ENCODE data around the gene FGF8. TPM values are rescaled to one million over a fixed set of nuclear protein-coding genes. Genes with fewer than 3 reads are reported as not detected.

The FGF8 gene
- total and polyA plus RNA-seq, 2 of the 8 experiments (the other 6 are each of a cell fraction or from before 2014, with no cell fraction given), result 1.1 to 3.9 TPM

- Histone ChIP-seq H3K23ac (ENCODE audit: insufficient read length) (no peak overlapping the region), H3K18ac (ENCODE audit: extremely low read depth, low read length) (no peak overlapping the region), H3K79me1 (ENCODE audit: low read depth, low read length) (no peaks in the 10 kb centered on the region), H3K4ac (replicated peaks; ENCODE audit: insufficient read length, low read depth, low read length) (no peak overlapping the region), H3K9ac (replicated peaks in 1 of 4; ENCODE audit: extremely low read depth in 1 of 4, low read depth in 3 of 4, low read length in 3 of 4) (no peak overlapping the region), H2BK20ac (ENCODE audit: low read length) (no peak overlapping the region), H3K4me3 (ENCODE audit: extremely low read depth in 1 of 4, insufficient read depth in 2 of 4, low read depth in 3 of 4, low read length in 4 of 4) (no peak overlapping the region), H3K79me2 (ENCODE audit: control insufficient read depth in 1 of 2, insufficient read depth in 2 of 2, low read length in 2 of 2) (no peaks in the 10 kb centered on the region), H4K5ac (ENCODE audit: insufficient read length, low read depth, low read length) (no peak overlapping the region), H3K27me3 (replicated peaks in 1 of 4; ENCODE audit: control insufficient read depth in 3 of 4, extremely low read depth in 1 of 4, insufficient read depth in 3 of 4, low read length in 3 of 4) (peaks cover 0 to 2% (median 0%) of the 10 kb centered on the region in 4 experiments; a peak in 1 of 7 replicates), H4K20me1 (replicated peaks in 1 of 2; ENCODE audit: control insufficient read depth in 1 of 2, insufficient read depth in 2 of 2, low read length in 2 of 2) (no peaks in the 10 kb centered on the region), H2AFZ (ENCODE audit: low read length) (no peak overlapping the region), H4K8ac (ENCODE audit: extremely low read depth, insufficient read depth, low read length) (no peak overlapping the region), H3K14ac (ENCODE audit: insufficient read length) (no peak overlapping the region), H3K36me3 (ENCODE audit: control insufficient read depth in 2 of 4, insufficient read depth in 4 of 4, low read length in 3 of 4) (no peaks in the 10 kb centered on the region), H4K91ac (replicated peaks; ENCODE audit: insufficient read length, low read length) (no peak overlapping the region), H3K56ac (replicated peaks; ENCODE audit: insufficient read length, low read depth, low read length) (no peak overlapping the region), H3K9me3 (ENCODE audit: insufficient read depth in 2 of 2, low read depth in 1 of 2, low read length in 1 of 2) (no peaks in the 10 kb centered on the region), H3K4me1 (replicated peaks in 1 of 4; ENCODE audit: control insufficient read depth in 3 of 4, insufficient read depth in 4 of 4, low read length in 3 of 4) (peaks cover 0 to 6% (median 2%) of the 10 kb centered on the region in 4 experiments; a peak in 3 of 7 replicates), H3K27ac (ENCODE audit: low read depth, low read length) (no peak overlapping the region), H2BK120ac (replicated peaks; ENCODE audit: low read depth, low read length) (no peak overlapping the region), H3K4me2 (ENCODE audit: insufficient read depth in 1 of 2, low read depth in 2 of 2, low read length in 2 of 2) (no peak overlapping the region), H3K23me2 (ENCODE audit: low read depth, low read length) (no peaks in the 10 kb centered on the region), H2BK12ac (ENCODE audit: low read depth, low read length) (no peak overlapping the region), H2BK15ac (ENCODE audit: low read length) (0 out of 2 replicates have a peak overlapping the region, but pooled peaks have one; percentile 77), H2BK5ac (ENCODE audit: low read depth, low read length) (no peak overlapping the region), H2AK5ac (ENCODE audit: low read depth, low read length) (no peak overlapping the region)
- TF ChIP-seq E2F6 (IDR thresholded peaks at IDR 0.05) (no peak), TEAD4 (IDR thresholded peaks at IDR 0.05; ENCODE audit: low read depth, low read length) (no peak), RAD21 (IDR thresholded peaks at IDR 0.05 in 1 of 2, conservative IDR thresholded peaks at IDR 0.05 in 1 of 2; ENCODE audit: low read depth in 2 of 2, low read length in 2 of 2) (peak; percentile 49 to 69), NRF1 (IDR thresholded peaks at IDR 0.05; ENCODE audit: low read depth, low read length) (no peak)
- TF ChIP-seq, protein P1, sequence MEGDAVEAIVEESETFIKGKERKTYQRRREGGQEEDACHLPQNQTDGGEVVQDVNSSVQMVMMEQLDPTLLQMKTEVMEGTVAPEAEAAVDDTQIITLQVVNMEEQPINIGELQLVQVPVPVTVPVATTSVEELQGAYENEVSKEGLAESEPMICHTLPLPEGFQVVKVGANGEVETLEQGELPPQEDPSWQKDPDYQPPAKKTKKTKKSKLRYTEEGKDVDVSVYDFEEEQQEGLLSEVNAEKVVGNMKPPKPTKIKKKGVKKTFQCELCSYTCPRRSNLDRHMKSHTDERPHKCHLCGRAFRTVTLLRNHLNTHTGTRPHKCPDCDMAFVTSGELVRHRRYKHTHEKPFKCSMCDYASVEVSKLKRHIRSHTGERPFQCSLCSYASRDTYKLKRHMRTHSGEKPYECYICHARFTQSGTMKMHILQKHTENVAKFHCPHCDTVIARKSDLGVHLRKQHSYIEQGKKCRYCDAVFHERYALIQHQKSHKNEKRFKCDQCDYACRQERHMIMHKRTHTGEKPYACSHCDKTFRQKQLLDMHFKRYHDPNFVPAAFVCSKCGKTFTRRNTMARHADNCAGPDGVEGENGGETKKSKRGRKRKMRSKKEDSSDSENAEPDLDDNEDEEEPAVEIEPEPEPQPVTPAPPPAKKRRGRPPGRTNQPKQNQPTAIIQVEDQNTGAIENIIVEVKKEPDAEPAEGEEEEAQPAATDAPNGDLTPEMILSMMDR (IDR thresholded peaks at IDR 0.05; ENCODE audit: control extremely low read depth in 1 of 3, insufficient read depth in 1 of 3, low read depth in 1 of 3, low read length in 3 of 3), result peak; percentile 40 to 70 (median 62)
- DNase-seq (ENCODE audit: low read depth in 1 of 2, low spot score in 2 of 2) (peak in 1 of 2 experiments; percentile 27), FAIRE-seq (peak; percentile 82)
- POLR2A ChIA-PET (ENCODE audit: partially characterized antibody), result interaction anchor here (0.8 to 1.3 kb wide), 6 partner anchors 10 to 55 kb away, joined by 3 to 4 read pairs (median 3); partner anchors contain the start of gene FBXW4
- CTCF ChIA-PET (ENCODE audit: partially characterized antibody), result interaction anchor here (0.7 to 3.8 kb wide), 26 partner anchors 8 to 179 kb away, joined by 3 to 44 read pairs (median 4); partner anchors contain the start of gene NPM3
- 67% methylated on average over 19 of the region's 19 CpGs; no CpG with 5 or more reads in 1 of the 2 experiments for WGBS, 2 experiments (ENCODE audit: extremely low coverage in 1 of 2, insufficient coverage in 1 of 2, insufficient read length in 1 of 2, insufficient replicate concordance in 2 of 2, low coverage in 1 of 2, low lambda C conversion rate in 2 of 2, missing lambda C conversion rate in 1 of 2)
Observed at GRCh38 chr10:101749047-101750016, 26.6 kb downstream of the FGF8 start.

Measured in H1 (cell line).